Natural killer cell (primary cell): ENCODE data around the gene RAB27B. TPM values are rescaled to one million over a fixed set of nuclear protein-coding genes. Genes with fewer than 3 reads are reported as not detected.

Experiments
- ATAC-seq, 3 donors: fragments of 150-1000 bp in 2 of 3; fragments of 200-7000 bp in 1 of 3; cut with Tn5 transposase; 1 replicate in 1 of 3; 2 replicates in 2 of 3; pipeline ENCODE4 v1.10.0; 2021; ENCODE audit warnings: mild to moderate bottlenecking in 2 of 3, moderate library complexity in 2 of 3
- DNase-seq, 2 donors: peaks; one replicate each; pipeline versions ENCODE4 v3.0.0 to v3.0.0-alpha.2; 2013 to 2021; ENCODE audit warnings: mixed read lengths in 1 of 2
- H3K27ac ChIP-seq: one replicate; pipeline ENCODE4 v1.5.1; 2013; ENCODE audit warnings: mild to moderate bottlenecking, low read length
- H3K27me3 ChIP-seq: one replicate; pipeline ENCODE4 v1.6.1; 2013; ENCODE audit warnings: low read length; ENCODE audit not compliant: control insufficient read depth, insufficient read depth
- H3K36me3 ChIP-seq: one replicate; pipeline ENCODE4 v1.6.1; 2013; ENCODE audit warnings: low read length; ENCODE audit not compliant: control insufficient read depth, insufficient read depth
- H3K4me1 ChIP-seq: one replicate; pipeline ENCODE4 v1.6.1; 2013; ENCODE audit warnings: low read length; ENCODE audit not compliant: control insufficient read depth, insufficient read depth
- H3K4me3 ChIP-seq: one replicate; pipeline ENCODE4 v1.5.1; 2013; ENCODE audit warnings: low read length
- H3K9me3 ChIP-seq: one replicate; pipeline ENCODE4 v1.6.1; 2013; ENCODE audit warnings: low read length; ENCODE audit not compliant: control insufficient read depth, insufficient read depth
- H3K27ac Mint-ChIP-seq, 2 donors: one replicate each; pipeline ENCODE4 v1.8.0; 2022; ENCODE audit warnings: mild to moderate bottlenecking in 2 of 2, mixed read lengths in 2 of 2, moderate library complexity in 1 of 2
- H3K27me3 Mint-ChIP-seq, 2 donors: one replicate each; pipeline ENCODE4 v1.8.0; 2022; ENCODE audit warnings: low read depth in 2 of 2, mixed read lengths in 2 of 2
- H3K36me3 Mint-ChIP-seq: one replicate; pipeline ENCODE4 v1.8.0; 2022; ENCODE audit warnings: mixed read lengths
- H3K4me1 Mint-ChIP-seq, 2 donors: one replicate each; pipeline ENCODE4 v1.8.0; 2022; ENCODE audit warnings: mixed read lengths in 2 of 2
- H3K4me3 Mint-ChIP-seq: one replicate; pipeline ENCODE4 v1.8.0; 2022; ENCODE audit warnings: mild to moderate bottlenecking, moderate library complexity, mixed read lengths
- H3K9me3 Mint-ChIP-seq, 2 donors: one replicate each; pipeline ENCODE4 v1.8.0; 2022; ENCODE audit warnings: mixed read lengths in 2 of 2
- WGBS: methylation state at CpG from one replicate; pipeline ENCODE4 v1.1.7; 2013; ENCODE audit warnings: missing lambda C conversion rate; ENCODE audit not compliant: insufficient coverage; 5-methylcytosine and 5-hydroxymethylcytosine counted together
- intact Hi-C: fragments of 100-400 bp; cut with micrococcal nuclease; formaldehyde crosslinking; loops from one replicate; pipeline ENCODE4 v1.14.2; 2022
- total RNA-seq, 4 donors: library from RNA; stranded (reverse); fragments of 120-200 nt in 1 of 4; gene quantifications; one replicate each; pipeline versions ENCODE4 v1.2.3 to v1.2.4, GENCODE V29; 2013 to 2022
- TF ChIP-seq, protein P1 (sequence below): fragments of 200-600 bp; IDR thresholded peaks from one replicate; pipeline ENCODE4 v1.8.0; 2022; ENCODE audit warnings: antibody characterized with exemption

RAB27B gene
- total RNA-seq, 3 donors from 2014 or later (not counting 1 experiment from before 2014, with no cell fraction given) = 23.0 to 25.7 (median 24.0) TPM

- no peaks in the 10 kb centered on the region for H3K27me3 ChIP-seq
- TF ChIP-seq, protein P1, sequence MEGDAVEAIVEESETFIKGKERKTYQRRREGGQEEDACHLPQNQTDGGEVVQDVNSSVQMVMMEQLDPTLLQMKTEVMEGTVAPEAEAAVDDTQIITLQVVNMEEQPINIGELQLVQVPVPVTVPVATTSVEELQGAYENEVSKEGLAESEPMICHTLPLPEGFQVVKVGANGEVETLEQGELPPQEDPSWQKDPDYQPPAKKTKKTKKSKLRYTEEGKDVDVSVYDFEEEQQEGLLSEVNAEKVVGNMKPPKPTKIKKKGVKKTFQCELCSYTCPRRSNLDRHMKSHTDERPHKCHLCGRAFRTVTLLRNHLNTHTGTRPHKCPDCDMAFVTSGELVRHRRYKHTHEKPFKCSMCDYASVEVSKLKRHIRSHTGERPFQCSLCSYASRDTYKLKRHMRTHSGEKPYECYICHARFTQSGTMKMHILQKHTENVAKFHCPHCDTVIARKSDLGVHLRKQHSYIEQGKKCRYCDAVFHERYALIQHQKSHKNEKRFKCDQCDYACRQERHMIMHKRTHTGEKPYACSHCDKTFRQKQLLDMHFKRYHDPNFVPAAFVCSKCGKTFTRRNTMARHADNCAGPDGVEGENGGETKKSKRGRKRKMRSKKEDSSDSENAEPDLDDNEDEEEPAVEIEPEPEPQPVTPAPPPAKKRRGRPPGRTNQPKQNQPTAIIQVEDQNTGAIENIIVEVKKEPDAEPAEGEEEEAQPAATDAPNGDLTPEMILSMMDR = no peak
- 83% methylated on average over 11 of the region's 11 CpGs for WGBS
- H3K36me3 Mint-ChIP-seq = no peaks in the 10 kb centered on the region
- no peak for DNase-seq
- H3K4me3 ChIP-seq = no peak overlapping the region
- H3K9me3 Mint-ChIP-seq = no peaks in the 10 kb centered on the region
- no peak overlapping the region for H3K27ac ChIP-seq
- H3K27ac Mint-ChIP-seq = no peak overlapping the region
- intact Hi-C loops = no loop called here
- ATAC-seq = no peak
- H3K4me1 Mint-ChIP-seq = no peaks in the 10 kb centered on the region
- no peak overlapping the region for H3K4me3 Mint-ChIP-seq
- H3K4me1 ChIP-seq = no peaks in the 10 kb centered on the region
- H3K27me3 Mint-ChIP-seq = peaks cover 0 to 3% of the 10 kb centered on the region in 2 donors
- H3K36me3 ChIP-seq = no peaks in the 10 kb centered on the region
- H3K9me3 ChIP-seq = no peaks in the 10 kb centered on the region
Observed at GRCh38 chr18:54909538-54909937, 81.3 kb downstream of the RAB27B start.

DNA sequence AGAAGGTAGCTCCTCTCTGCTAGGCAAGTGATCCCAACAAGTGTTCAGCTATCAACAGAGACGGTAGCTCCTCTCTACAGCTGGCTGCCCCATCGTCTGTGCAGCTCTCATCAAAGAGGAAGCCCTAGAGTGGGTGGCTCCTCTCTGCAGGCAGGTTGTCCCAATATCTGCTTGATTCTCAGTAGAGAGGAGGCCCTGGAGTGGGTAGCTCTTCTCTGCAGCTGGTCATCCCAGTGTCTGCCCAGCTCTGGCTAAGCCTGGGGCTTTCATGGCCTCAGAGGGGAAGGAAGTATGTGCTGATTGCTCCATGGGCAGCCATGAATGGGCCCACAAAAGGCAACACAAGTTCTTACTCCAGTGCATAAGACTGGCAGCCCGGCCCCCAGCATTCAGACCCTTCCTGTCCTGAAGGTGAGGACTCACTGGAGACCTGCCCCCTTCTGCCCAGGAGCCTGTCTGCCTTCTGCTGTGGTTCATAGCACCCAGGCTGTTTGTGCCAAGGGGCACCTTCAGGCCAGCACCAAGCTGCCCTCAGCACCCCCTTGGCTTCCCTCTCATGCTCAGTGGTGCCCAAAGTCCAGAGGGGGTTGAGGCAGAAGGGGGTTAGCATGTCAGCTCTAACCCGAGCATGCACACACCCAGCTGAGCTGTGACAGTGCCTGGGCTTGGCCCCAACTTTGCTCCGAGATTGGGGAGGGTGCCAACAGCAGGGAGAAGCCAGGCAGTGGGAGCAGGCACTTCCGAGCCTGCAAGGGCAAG lies 82.1 kb downstream of the RAB27B start:
- Histone ChIP-seq H3K36me3 (no peaks in the 10 kb centered on the region), H3K4me1 (no peaks in the 10 kb centered on the region), H3K27ac (no peak overlapping the region), H3K27me3 (no peaks in the 10 kb centered on the region), H3K4me3 (no peak overlapping the region), H3K9me3 (no peaks in the 10 kb centered on the region)
- DNase-seq = no peak
- no peak for ATAC-seq
- Mint-ChIP-seq H3K27ac (no peak overlapping the region), H3K9me3 (no peaks in the 10 kb centered on the region), H3K4me3 (no peak overlapping the region), H3K4me1 (no peaks in the 10 kb centered on the region), H3K36me3 (no peaks in the 10 kb centered on the region), H3K27me3 (peaks cover 0 to 3% of the 10 kb centered on the region in 2 donors)
- 86% methylated on average over 6 of the region's 6 CpGs for WGBS
- TF ChIP-seq, protein P1 = no peak
- intact Hi-C loops = no loop called here

GRCh38 chr18:54911551-54911950 lies 83.3 kb downstream of the RAB27B start:
- Histone ChIP-seq H3K4me3 (no peak overlapping the region), H3K4me1 (no peaks in the 10 kb centered on the region), H3K36me3 (no peaks in the 10 kb centered on the region), H3K27me3 (no peaks in the 10 kb centered on the region), H3K27ac (no peak overlapping the region), H3K9me3 (no peaks in the 10 kb centered on the region)
- DNase-seq (no peak), ATAC-seq (no peak)
- no peak overlapping the region for H3K27ac Mint-ChIP-seq
- H3K27me3 Mint-ChIP-seq = peaks cover 0 to 2% of the 10 kb centered on the region in 2 donors
- H3K4me1 Mint-ChIP-seq = no peaks in the 10 kb centered on the region
- no CpG with 5 or more reads among the region's 2 CpGs for WGBS
- H3K36me3 Mint-ChIP-seq = no peaks in the 10 kb centered on the region
- H3K9me3 Mint-ChIP-seq = no peaks in the 10 kb centered on the region
- TF ChIP-seq, protein P1 = no peak
- intact Hi-C loops = no loop called here
- no peak overlapping the region for H3K4me3 Mint-ChIP-seq

DNA sequence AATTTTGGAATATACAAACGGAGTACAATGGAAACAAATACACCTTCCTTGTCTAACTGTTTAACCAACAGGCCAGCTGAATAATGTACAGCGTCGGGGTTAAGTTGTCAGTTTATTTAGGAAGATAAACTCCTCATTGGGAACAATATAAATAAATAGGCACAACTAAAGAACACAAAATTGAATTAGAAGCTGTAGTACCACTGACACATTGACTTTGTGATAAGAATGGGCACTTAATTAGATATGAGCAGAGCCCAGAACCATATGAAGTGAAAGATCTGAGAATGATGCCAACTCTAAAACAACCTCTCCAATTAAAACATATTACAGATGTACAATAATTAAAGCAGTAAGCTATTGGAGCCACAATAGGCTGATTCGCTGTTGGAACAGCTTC lies 86.5 kb downstream of the RAB27B start:
- no peak overlapping the region for H3K4me3 ChIP-seq
- intact Hi-C loops = no loop called here
- Mint-ChIP-seq H3K27me3 (no peaks in the 10 kb centered on the region), H3K36me3 (no peaks in the 10 kb centered on the region), H3K27ac (no peak overlapping the region), H3K4me1 (no peaks in the 10 kb centered on the region), H3K4me3 (no peak overlapping the region), H3K9me3 (no peaks in the 10 kb centered on the region)
- 73% methylated on average over 2 of the region's 4 CpGs for WGBS
- no peaks in the 10 kb centered on the region for H3K36me3 ChIP-seq
- TF ChIP-seq, protein P1 = no peak
- ATAC-seq = no peak
- H3K4me1 ChIP-seq = no peaks in the 10 kb centered on the region
- H3K27me3 ChIP-seq = no peaks in the 10 kb centered on the region
- H3K27ac ChIP-seq = no peak overlapping the region
- H3K9me3 ChIP-seq = no peaks in the 10 kb centered on the region
- no peak for DNase-seq
